LHCN-M2 (cell line): ENCODE measurements around the gene MIR17HG. TPM values are rescaled to one million over a fixed set of nuclear protein-coding genes. Genes with fewer than 3 reads are reported as not detected.

Experiments
- DNase-seq: peaks from one replicate; pipeline ENCODE4 v3.0.0-alpha.2; 2012; ENCODE audit warnings: low read depth
- total RNA-seq: library from RNA; depleted of rRNA; stranded (reverse); fragments of >200 nt; gene quantifications from 2 replicates; pipeline ENCODE4 v1.2.3, GENCODE V29; 2014; rRNA removed

The MIR17HG gene
- total RNA-seq, 1 experiment from 2014 or later, result 2.6 TPM

DNA sequence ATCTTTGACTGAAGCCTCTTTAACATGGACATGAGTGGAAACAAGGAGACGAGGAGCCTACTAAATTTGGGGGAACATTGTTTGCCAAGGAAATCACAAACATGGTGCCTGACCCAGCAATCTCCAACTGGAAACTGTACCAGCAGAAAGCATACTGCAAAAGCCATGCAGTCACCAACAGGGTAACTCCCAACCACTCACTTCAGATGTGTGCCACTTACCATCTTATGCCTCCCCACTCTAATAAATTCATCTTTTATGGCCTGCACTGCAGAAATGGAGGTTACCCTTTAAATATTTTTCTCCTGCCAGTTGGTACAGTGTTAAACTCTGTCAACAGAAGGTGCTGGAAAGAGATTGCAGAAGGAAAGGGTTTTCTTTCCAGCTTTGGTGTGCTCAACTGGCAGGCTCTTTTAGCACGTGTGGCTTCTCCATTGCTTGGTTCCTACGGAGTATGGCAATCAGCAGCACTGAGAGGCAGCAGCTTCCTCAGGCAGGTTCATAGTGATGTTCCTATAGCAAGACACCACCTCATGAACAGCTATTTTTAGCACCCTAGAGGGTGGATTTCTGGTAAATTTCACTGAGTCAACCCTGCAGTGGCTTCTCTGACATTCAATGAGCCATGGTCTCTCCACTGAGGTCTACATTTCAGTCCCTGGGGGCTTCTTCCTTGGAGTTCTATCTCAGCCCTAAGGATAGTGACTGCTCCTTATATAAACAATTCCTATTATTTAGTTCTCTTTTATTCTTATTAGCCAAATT, 21.4 kb downstream of the MIR17HG start:
- peak; percentile 65 for DNase-seq

DNA sequence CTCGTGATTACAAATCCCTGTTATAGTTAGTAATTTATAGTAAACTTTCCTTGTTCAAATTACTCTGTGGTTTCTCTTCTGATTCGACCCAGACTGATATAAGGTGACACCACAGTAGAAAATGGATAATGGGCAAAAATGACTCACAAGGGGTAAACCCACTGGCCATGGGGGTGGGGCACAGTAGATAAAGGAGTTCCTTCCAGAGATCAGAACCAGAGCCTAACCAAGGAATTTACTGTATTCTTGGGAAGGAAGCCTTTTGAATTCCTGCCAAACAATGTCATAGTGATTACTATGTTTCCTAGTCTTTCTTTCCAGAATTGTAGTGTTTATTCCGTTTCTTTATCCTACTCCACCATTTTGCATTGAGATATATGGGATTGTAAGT, 21.9 kb downstream of the MIR17HG start:
- peak; percentile 60 for DNase-seq

DNA sequence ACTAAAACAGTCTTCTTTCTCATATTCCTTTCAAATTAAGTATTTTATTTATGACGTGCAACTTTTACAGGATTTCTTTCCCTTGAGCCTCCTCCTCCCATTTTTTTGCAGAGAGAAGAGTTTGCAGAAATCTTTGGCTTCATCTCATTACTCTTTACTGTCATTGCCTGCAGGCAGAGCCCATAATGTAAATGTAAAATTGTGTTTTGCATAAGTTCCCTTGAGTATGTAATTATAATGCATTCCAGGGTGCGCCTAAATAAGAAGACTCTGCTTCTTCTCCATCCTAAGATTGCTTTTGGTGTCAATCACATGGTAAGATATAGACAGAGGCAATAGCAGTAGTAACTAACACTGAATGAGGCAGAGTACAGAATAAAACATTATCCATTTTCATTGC, 23.0 kb downstream of the MIR17HG start:
- DNase-seq, result no peak

DNA sequence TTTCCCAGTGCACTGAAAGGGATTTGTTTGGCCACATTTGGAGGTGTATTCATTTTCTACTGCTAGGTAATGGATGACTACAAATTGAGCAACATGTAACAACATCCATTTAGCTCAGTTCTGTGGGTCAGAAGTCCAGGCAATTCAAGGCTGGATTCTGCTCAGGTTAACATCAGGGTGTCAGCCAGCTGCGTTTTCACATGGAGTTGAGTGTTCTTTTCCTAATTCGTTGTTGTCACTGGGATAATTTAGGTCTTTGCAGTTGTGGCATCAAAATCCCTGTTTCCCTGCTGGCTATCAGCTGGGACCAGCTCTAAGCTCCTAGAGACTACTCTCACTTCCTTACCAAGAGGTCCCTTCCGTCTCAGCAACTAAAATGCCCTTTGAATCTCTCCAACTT, 25.4 kb downstream of the MIR17HG start:
- DNase-seq, result no peak

DNA sequence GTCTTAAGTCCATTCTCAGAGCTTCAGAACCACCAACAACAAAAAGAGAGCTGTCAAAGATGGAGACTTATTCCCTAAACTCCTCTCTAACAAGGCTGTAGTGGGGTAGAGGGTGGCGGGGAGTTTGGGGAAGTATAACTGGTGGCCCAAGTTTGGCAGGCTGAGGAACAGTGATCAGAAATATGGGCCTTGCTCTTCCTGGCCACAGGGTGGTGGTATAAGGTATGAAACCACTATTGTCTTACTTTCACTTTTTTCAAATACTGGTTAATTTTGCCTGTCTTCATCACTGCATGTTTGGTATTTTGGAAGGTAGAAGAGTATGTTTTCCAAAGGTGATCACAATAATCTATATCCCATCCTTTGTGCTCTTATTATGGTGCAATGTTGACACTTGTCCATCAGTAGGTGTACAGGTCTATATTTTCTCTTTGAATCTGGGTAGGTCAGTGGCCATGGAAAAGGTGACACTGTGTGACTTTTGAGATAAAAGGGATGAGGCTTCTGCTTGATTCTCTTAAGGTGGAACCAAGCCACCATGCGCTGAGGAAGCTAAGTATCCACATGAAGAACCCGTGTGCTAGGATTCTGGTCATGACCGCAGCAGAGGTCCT, 27.7 kb downstream of the MIR17HG start:
- DNase-seq, result peak; percentile 7

- peak; percentile 8 for DNase-seq
Measured at GRCh38 chr13:91381371-91381770, 33.9 kb downstream of the MIR17HG start.

DNA sequence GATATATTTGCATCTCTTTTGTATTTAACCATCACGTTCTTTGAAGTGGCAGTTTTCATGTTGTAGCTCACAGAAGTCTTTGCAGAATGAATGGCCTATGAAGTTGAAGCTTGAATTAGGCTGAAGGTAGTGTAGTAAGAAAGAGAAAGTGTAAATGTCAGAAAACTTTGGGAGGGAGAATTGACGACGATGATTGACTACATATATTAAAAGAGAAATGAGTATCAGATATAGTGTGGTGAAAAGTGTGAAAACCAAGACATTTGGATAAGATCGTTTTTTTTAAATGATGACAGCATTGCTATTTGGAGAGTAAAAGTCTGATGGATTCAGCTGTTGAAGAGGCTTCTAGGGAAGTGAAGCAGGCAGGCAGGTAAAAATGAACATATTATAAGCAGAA, 36.3 kb downstream of the MIR17HG start:
- DNase-seq, result no peak

DNA sequence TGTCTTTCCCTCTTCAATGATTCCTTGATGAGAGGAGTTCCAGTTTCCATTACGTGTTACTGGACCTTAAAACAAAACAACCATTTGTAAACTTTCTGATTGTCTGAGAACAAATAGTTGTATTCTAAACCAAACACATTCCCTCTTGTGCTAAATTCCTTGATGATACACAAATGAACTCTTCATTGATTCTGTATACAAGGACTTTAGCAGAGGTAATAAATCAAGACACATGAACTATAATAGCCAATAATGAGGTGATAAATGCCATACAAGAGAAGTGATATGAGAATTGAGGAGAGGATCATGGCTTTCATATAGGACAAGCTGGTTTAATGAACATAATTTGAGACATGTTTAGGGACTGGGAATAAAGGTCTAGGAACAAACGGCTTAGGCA, 37.4 kb downstream of the MIR17HG start:
- no peak for DNase-seq

- DNase-seq, result no peak
Measured at GRCh38 chr13:91389186-91389585, 41.7 kb downstream of the MIR17HG start.

- DNase-seq, result no peak
Measured at GRCh38 chr13:91397595-91397994, 50.1 kb downstream of the MIR17HG start.

DNA sequence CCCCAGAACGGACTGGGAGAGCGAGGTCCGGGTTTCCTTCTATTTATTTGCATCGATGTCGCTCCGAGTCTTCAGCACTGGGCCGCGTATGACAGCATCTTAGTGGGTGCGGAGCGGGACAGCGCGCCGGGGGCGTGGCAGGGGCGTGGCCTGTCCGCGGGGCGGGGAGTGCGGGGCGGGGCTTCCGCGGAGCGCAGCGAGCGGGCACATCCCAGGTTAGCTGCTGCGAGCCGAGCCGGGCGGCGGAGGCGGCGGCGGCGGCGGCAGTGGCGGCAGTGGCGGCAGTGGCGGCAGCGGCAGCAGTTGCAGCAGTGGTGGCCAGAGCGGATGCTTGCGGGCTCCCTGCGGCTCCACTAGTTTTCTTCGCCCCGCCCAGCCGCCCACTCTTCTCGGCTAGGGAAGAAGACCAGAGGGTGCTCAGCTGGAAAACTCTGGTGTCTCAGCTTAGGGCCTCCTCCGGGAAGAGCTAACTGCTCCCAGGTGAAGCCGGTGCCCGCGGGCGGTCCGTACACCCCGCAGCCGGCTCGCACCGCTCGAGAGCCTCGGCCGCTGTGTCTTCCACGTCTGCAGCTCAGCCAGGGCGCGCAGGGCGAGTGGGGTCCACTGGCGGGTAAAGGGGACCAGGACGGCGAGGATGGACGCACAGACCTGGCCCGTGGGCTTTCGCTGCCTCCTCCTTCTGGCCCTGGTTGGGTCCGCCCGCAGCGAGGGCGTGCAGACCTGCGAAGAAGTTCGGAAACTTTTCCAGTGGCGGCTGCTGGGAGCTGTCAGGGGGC, 51.1 kb downstream of the MIR17HG start, which contains the start of gene GPC5:
Gene GPC5, plus strand, starts transcription at position 209 of the 776 bp plus-strand sequence.
- DNase-seq, result peak; percentile 13

DNA sequence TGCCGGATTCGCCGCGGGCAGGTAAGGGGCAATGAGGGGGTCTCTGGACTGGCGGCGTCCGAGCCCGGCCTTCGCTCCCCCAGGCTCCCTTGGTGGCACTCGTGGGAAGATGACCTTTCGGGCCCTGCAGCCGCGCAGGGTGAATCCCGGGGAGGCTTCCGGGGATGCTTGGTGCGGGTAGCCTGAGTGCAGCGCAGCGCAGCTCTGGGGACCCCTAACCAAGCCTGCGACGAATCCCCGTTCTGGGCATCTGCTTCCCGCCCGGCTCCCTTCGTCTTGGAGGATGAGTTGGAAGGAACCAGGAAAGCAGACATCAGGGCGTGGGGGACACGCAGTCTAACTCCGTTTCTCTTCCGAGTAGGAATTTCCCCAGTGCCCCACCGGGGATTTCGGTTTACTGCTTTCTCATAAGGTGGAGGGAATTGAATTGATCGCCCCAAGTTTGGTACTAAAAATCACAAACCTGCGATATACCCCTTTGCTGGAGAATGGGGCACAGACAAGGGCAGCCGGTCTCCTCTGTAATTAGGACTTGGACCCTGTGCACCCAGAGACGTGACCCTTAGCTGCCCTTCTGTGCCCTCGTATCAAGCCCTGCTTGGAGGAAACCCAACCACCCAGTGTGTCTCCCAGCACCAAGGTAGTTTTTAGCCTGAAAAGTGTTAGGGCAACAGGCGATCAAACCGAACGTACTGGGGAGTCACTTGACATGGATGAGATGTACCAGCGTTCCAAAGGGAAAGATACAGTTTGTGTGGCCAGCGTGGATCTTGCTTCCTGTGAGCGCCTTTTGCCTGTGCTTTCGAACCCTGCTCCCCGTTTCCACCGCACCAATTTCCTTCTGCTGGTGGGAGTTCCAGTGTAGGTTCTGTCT, 51.9 kb downstream of the MIR17HG start:
- DNase-seq, result no peak

DNA sequence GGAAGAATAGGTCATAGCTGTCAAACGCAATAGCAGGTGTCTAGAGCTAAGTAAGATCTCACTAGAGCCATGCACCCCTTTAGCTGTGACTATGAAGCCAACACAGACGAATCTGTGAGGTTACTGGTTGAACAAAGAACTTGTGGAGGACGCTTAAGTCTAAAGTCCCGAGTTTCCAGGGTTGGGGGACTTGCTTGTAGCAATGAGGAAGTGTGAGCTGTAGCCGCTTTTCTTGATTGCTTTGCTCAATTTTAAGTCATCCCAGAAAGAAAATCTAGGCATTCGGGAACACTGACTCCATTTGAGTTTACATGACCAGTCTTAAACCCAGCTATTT, 52.5 kb downstream of the MIR17HG start:
- no peak for DNase-seq

GRCh38 chr13:91400671-91401070, 53.2 kb downstream of the MIR17HG start:
- DNase-seq, result no peak

DNA sequence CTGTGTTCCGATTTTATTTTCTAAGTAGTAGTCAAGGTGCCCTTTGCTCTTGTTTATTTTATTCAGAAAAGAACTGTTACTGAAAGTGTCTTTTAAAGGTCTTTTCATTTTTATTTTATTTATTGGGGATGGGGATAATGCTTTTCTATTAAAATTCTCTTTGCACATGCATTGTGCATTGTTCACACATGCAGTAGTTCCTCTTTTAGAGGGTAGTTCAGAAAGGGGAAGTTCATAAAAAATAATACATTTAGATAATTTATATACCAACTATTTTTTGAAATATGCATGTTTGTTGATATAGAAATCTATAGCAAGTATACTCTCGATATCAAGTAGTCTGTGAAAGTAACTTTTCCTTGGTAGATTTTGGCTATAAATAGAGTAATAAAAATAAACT, 54.4 kb downstream of the MIR17HG start:
- no peak for DNase-seq

Other genes with a start within 250 kb of the MIR17HG start
- gene GPC5, start 50.9 kb downstream of the MIR17HG start, total RNA-seq, result 0.11 TPM in 1 of 2 replicates, not detected in the other